Measurements from ENCODE around the gene HS3ST3A1. TPM values are rescaled to one million over a fixed set of nuclear protein-coding genes. Genes with fewer than 3 reads are reported as not detected.

HS3ST3A1 gene
- polyA plus RNA-seq, 3 donors = 0.20 TPM; not detected in 2

- no peaks in the 10 kb centered on the region for H3K9me3 ChIP-seq (replicated peaks in 1 of 2; ENCODE audit: control insufficient read depth in 1 of 2, insufficient read depth in 1 of 2, low read length in 2 of 2)
- no peak overlapping the region for H3K9ac ChIP-seq (ENCODE audit: insufficient read depth, low read length, poor library complexity, severe bottlenecking)
- Mint-ChIP-seq H3K4me1 (peaks cover 6% of the 10 kb centered on the region), H3K27ac (no peak overlapping the region), H3K9me3 (peaks cover 0 to 8% (median 2%) of the 10 kb centered on the region in 7 donors), H3K4me3 (no peak overlapping the region), H3K36me3 (no peaks in the 10 kb centered on the region), H3K27me3 (ENCODE audit: low read depth in 3 of 3) (peaks cover 0 to 3% (median 0%) of the 10 kb centered on the region in 3 donors)
- H3K27ac ChIP-seq (ENCODE audit: low read depth in 1 of 2, low read length in 2 of 2) = no peak overlapping the region
- no peak overlapping the region for H3K4me2 ChIP-seq (replicated peaks; ENCODE audit: extremely low read depth, low read length, poor library complexity, severe bottlenecking)
- H3K4me1 ChIP-seq (ENCODE audit: control insufficient read depth in 1 of 2, insufficient read depth in 2 of 2, low read length in 2 of 2) = no peaks in the 10 kb centered on the region
- WGBS (ENCODE audit: insufficient coverage) = 97% methylated on average over 13 of the region's 14 CpGs
- DNase-seq = no peak
- TF ChIP-seq CTCF (IDR thresholded peaks at IDR 0.05) = no peak
- H2AFZ ChIP-seq (ENCODE audit: insufficient read depth, low read depth, low read length, poor library complexity, severe bottlenecking) = no peak overlapping the region
- intact Hi-C loops (cut with micrococcal nuclease) = no loop called here
- no peaks in the 10 kb centered on the region for H3K79me2 ChIP-seq (ENCODE audit: insufficient read depth, low read length)
- no peaks in the 10 kb centered on the region for H4K20me1 ChIP-seq (ENCODE audit: insufficient read depth, low read length)
- H3K36me3 ChIP-seq (replicated peaks in 1 of 2; ENCODE audit: control insufficient read depth in 1 of 2, insufficient read depth in 2 of 2, low read length in 2 of 2) = no peaks in the 10 kb centered on the region
- H3K27me3 ChIP-seq (ENCODE audit: control insufficient read depth in 2 of 2, insufficient read depth in 2 of 2, low read length in 2 of 2) = no peaks in the 10 kb centered on the region
- H3K4me3 ChIP-seq (replicated peaks in 1 of 3; ENCODE audit: low read depth in 2 of 3, low read length in 3 of 3) = no peak overlapping the region
Observed at GRCh38 chr17:13561606-13562270, 40.0 kb downstream of the HS3ST3A1 start.

- DNase-seq = no peak
- no peak overlapping the region for H3K9ac ChIP-seq (ENCODE audit: insufficient read depth, low read length, poor library complexity, severe bottlenecking)
- H3K27me3 ChIP-seq (ENCODE audit: control insufficient read depth in 2 of 2, insufficient read depth in 2 of 2, low read length in 2 of 2) = no peaks in the 10 kb centered on the region
- no peak overlapping the region for H3K4me2 ChIP-seq (replicated peaks; ENCODE audit: extremely low read depth, low read length, poor library complexity, severe bottlenecking)
- Mint-ChIP-seq H3K4me1 (peaks cover 6% of the 10 kb centered on the region), H3K9me3 (peaks cover 0 to 4% (median 2%) of the 10 kb centered on the region in 7 donors), H3K4me3 (no peak overlapping the region), H3K27me3 (ENCODE audit: low read depth in 3 of 3) (peaks cover 0 to 3% (median 0%) of the 10 kb centered on the region in 3 donors), H3K36me3 (no peaks in the 10 kb centered on the region), H3K27ac (no peak overlapping the region)
- H3K4me1 ChIP-seq (ENCODE audit: control insufficient read depth in 1 of 2, insufficient read depth in 2 of 2, low read length in 2 of 2) = no peaks in the 10 kb centered on the region
- TF ChIP-seq CTCF (IDR thresholded peaks at IDR 0.05) = no peak
- intact Hi-C loops (cut with micrococcal nuclease) = no loop called here
- H3K4me3 ChIP-seq (replicated peaks in 1 of 3; ENCODE audit: low read depth in 2 of 3, low read length in 3 of 3) = no peak overlapping the region
- H2AFZ ChIP-seq (ENCODE audit: insufficient read depth, low read depth, low read length, poor library complexity, severe bottlenecking) = no peak overlapping the region
- no peaks in the 10 kb centered on the region for H3K9me3 ChIP-seq (replicated peaks in 1 of 2; ENCODE audit: control insufficient read depth in 1 of 2, insufficient read depth in 1 of 2, low read length in 2 of 2)
- no peak overlapping the region for H3K27ac ChIP-seq (ENCODE audit: low read depth in 1 of 2, low read length in 2 of 2)
- H3K36me3 ChIP-seq (replicated peaks in 1 of 2; ENCODE audit: control insufficient read depth in 1 of 2, insufficient read depth in 2 of 2, low read length in 2 of 2) = no peaks in the 10 kb centered on the region
- H4K20me1 ChIP-seq (ENCODE audit: insufficient read depth, low read length) = no peaks in the 10 kb centered on the region
- H3K79me2 ChIP-seq (ENCODE audit: insufficient read depth, low read length) = no peaks in the 10 kb centered on the region
- no CpG with 5 or more reads among the region's 1 CpG for WGBS (ENCODE audit: insufficient coverage)
Observed at GRCh38 chr17:13560935-13561334, 40.8 kb downstream of the HS3ST3A1 start.

Data from CD14-positive monocyte (primary cell).